Breast epithelium (tissue), 4 donors: ENCODE results near the gene FNDC5. TPM values are rescaled to one million over a fixed set of nuclear protein-coding genes. Genes with fewer than 3 reads are reported as not detected.

Experiments used
- DNase-seq, 2 donors: peaks; one replicate each; pipeline ENCODE4 v3.0.0-alpha.2; 2019; ENCODE audit warnings: low spot score in 2 of 2
- H3K27ac ChIP-seq, 2 donors: fragments of 200-600 bp; sonication (generic) in 1 of 2; one replicate each; pipeline ENCODE4 v1.5.1; 2016 to 2019; ENCODE audit warnings: mild to moderate bottlenecking in 1 of 2
- H3K27me3 ChIP-seq, 2 donors: fragments of 200-600 bp; sonication (generic) in 1 of 2; one replicate each; pipeline versions ENCODE4 v1.5.1 to v1.6.0; 2017 to 2019; ENCODE audit warnings: control low read depth in 1 of 2, mild to moderate bottlenecking in 1 of 2
- H3K36me3 ChIP-seq: fragments of 200-600 bp; one replicate; pipeline ENCODE4 v1.5.1; 2019
- H3K4me1 ChIP-seq, 2 donors: fragments of 200-600 bp; sonication (generic); one replicate each; pipeline ENCODE4 v1.5.1; 2016 to 2019; ENCODE audit warnings: control low read depth in 1 of 2
- H3K4me3 ChIP-seq, 3 donors: fragments of 200-600 bp; sonication (generic); 1 replicate in 2 of 3; 2 replicates in 1 of 3; pipeline ENCODE4 v1.5.1; 2016 to 2019; ENCODE audit warnings: mild to moderate bottlenecking in 3 of 3, moderate library complexity in 2 of 3
- H3K9me3 ChIP-seq, 2 donors: fragments of 200-600 bp; sonication (generic) in 1 of 2; one replicate each; pipeline ENCODE4 v1.5.1; 2016 to 2019; ENCODE audit warnings: control low read depth in 1 of 2
- POLR2A ChIP-seq: fragments of 450-650 bp; IDR thresholded peaks from one replicate; pipeline ENCODE4 v1.6.1; 2016; ENCODE audit warnings: antibody characterized with exemption, mild to moderate bottlenecking, moderate library complexity
- POLR2AphosphoS5 ChIP-seq, 3 donors: sonication (generic); formaldehyde crosslinking; IDR thresholded peaks; one replicate each; pipeline ENCODE4 v1.6.1; 2017; ENCODE audit warnings: antibody characterized with exemption in 3 of 3
- intact Hi-C: fragments of 100-400 bp; cut with DNase I; formaldehyde crosslinking; loops from one replicate; pipeline ENCODE4 v1.15.1; 2023; ENCODE audit warnings: low total_unique reads
- total RNA-seq, 3 donors: library from RNA; depleted of rRNA; stranded (reverse); fragments of >200 nt; gene quantifications; one replicate each; pipeline ENCODE4 v1.1.0, GENCODE V29; 2016
- TF ChIP-seq, protein P1 (sequence below), 3 donors: fragments of 450-650 bp; IDR thresholded peaks; one replicate each; pipeline ENCODE4 v1.5.1; 2016 to 2017; ENCODE audit warnings: antibody characterized with exemption in 3 of 3, mild to moderate bottlenecking in 3 of 3, moderate library complexity in 3 of 3

FNDC5 gene
- total RNA-seq, 3 donors from 2014 or later = 0.59 to 0.96 TPM; not detected in 1

- no peak for TF ChIP-seq POLR2A
- TF ChIP-seq, protein P1, sequence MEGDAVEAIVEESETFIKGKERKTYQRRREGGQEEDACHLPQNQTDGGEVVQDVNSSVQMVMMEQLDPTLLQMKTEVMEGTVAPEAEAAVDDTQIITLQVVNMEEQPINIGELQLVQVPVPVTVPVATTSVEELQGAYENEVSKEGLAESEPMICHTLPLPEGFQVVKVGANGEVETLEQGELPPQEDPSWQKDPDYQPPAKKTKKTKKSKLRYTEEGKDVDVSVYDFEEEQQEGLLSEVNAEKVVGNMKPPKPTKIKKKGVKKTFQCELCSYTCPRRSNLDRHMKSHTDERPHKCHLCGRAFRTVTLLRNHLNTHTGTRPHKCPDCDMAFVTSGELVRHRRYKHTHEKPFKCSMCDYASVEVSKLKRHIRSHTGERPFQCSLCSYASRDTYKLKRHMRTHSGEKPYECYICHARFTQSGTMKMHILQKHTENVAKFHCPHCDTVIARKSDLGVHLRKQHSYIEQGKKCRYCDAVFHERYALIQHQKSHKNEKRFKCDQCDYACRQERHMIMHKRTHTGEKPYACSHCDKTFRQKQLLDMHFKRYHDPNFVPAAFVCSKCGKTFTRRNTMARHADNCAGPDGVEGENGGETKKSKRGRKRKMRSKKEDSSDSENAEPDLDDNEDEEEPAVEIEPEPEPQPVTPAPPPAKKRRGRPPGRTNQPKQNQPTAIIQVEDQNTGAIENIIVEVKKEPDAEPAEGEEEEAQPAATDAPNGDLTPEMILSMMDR (IDR thresholded peaks at IDR 0.05) = no peak
- TF ChIP-seq POLR2AphosphoS5 (IDR thresholded peaks at IDR 0.05) = no peak
- no peak for DNase-seq
- intact Hi-C loops = no loop called here
- Histone ChIP-seq H3K36me3 (no peaks in the 10 kb centered on the region), H3K9me3 (no peaks in the 10 kb centered on the region), H3K27me3 (no peaks in the 10 kb centered on the region), H3K27ac (no peak overlapping the region), H3K4me1 (peaks cover 4 to 7% of the 10 kb centered on the region in 2 donors), H3K4me3 (no peak overlapping the region)
These were observed 26.7 kb upstream of the FNDC5 start for GRCh38 chr1:32897082-32898049.

- no peak overlapping the region for H3K4me3 ChIP-seq
- H3K36me3 ChIP-seq = no peaks in the 10 kb centered on the region
- H3K9me3 ChIP-seq = no peaks in the 10 kb centered on the region
- H3K27me3 ChIP-seq = no peaks in the 10 kb centered on the region
- no peak overlapping the region for H3K27ac ChIP-seq
- intact Hi-C loops = no loop called here
- peaks cover 4 to 7% of the 10 kb centered on the region in 2 donors for H3K4me1 ChIP-seq
- TF ChIP-seq POLR2AphosphoS5 (IDR thresholded peaks at IDR 0.05) = no peak
- TF ChIP-seq, protein P1 (IDR thresholded peaks at IDR 0.05) = no peak
- no peak for TF ChIP-seq POLR2A
- DNase-seq = no peak
These were observed 25.7 kb upstream of the FNDC5 start for GRCh38 chr1:32896451-32896850.

DNA sequence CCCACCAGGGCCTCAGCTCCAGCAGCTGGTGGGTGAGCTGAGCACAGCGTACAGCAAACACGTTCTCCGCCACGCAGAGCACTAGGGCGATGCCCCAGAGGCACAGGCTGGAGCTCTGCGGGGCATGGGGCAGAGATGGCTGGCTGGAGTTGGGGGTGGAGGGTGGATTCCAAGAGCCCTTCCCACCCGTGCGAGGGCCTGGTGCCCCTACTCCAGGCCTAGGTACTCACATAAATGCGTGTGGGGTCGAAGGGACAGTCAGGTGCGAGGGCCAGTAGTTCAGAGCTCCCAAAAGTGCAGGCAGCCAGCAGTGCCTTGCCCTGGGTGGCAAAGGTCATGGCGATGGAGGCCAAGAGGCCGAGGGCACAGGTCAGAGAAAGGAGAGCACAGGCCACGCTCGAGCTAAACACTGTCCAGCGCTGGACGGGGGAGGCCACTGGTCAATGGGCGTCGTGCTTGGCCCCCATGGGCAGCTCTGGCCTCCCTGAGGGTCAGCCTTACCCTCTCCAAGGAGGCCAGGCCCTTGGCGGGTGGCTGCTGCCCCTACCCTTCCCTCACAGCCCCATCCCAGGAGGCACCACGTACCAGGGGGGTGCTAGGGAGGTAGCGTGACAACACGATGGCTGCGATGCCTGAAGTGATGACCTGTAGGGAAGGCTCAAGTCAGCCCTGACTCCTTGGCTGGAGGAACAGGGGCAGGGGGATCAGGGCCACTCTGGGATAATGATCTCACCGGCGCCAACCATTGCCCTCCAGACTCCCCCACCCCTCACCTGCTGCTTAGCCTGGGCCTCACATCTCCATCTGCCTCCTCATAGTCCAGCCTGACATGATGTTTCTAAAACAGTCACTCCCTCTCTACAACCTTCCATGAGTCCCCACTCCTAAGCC is 24.9 kb upstream of the FNDC5 start:
- H3K4me3 ChIP-seq = no peak overlapping the region
- H3K9me3 ChIP-seq = no peaks in the 10 kb centered on the region
- H3K36me3 ChIP-seq = no peaks in the 10 kb centered on the region
- intact Hi-C loops = no loop called here
- H3K27me3 ChIP-seq = no peaks in the 10 kb centered on the region
- TF ChIP-seq POLR2AphosphoS5 (IDR thresholded peaks at IDR 0.05) = no peak
- TF ChIP-seq, protein P1 (IDR thresholded peaks at IDR 0.05) = no peak
- DNase-seq = no peak
- H3K4me1 ChIP-seq = peaks cover 2 to 5% of the 10 kb centered on the region in 2 donors
- H3K27ac ChIP-seq = no peak overlapping the region

GRCh38 chr1:32894681-32895080 is 24.0 kb upstream of the FNDC5 start:
- intact Hi-C loops = no loop called here
- Histone ChIP-seq H3K36me3 (no peaks in the 10 kb centered on the region), H3K4me1 (peaks cover 0 to 4% of the 10 kb centered on the region in 2 donors), H3K27ac (no peak overlapping the region), H3K4me3 (no peak overlapping the region), H3K27me3 (no peaks in the 10 kb centered on the region), H3K9me3 (no peaks in the 10 kb centered on the region)
- DNase-seq = no peak
- TF ChIP-seq POLR2A (no peak), POLR2AphosphoS5 (IDR thresholded peaks at IDR 0.05) (no peak)
- TF ChIP-seq, protein P1 (IDR thresholded peaks at IDR 0.05) = no peak
